SU-DHL-6 (cell line): ENCODE results near the gene CUBN.

Source experiments
- H2AFZ ChIP-seq: fragments of 200-600 bp; sonication (generic); 2 replicates; pipeline ENCODE4 v1.6.1; 2014; ENCODE audit warnings: low read depth, mild to moderate bottlenecking, moderate library complexity, mixed read lengths, antibody characterized with exemption, low read length; ENCODE audit not compliant: severe bottlenecking
- H3F3A ChIP-seq: fragments of 200-600 bp; shearing (Covaris generic); 2 replicates; pipeline ENCODE4 v1.6.0; 2016; ENCODE audit warnings: antibody characterized with exemption, mild to moderate bottlenecking; ENCODE audit not compliant: insufficient read depth
- H3K27ac ChIP-seq: fragments of 200-600 bp; sonication (generic); 2 replicates; pipeline ENCODE4 v1.5.1; 2016; ENCODE audit warnings: low read depth, mild to moderate bottlenecking, low read length, moderate library complexity, mixed read lengths
- H3K27me3 ChIP-seq: fragments of 200-600 bp; sonication (generic), shearing (Covaris generic); 2 replicates; pipeline ENCODE4 v1.6.0; 2014; ENCODE audit warnings: mild to moderate bottlenecking, low read length
- H3K36me3 ChIP-seq: fragments of 200-600 bp; sonication (generic); 2 replicates; pipeline ENCODE4 v1.6.1; 2014; ENCODE audit warnings: mild to moderate bottlenecking, low read length, mixed read lengths
- H3K4me2 ChIP-seq: fragments of 300-600, 200-600 bp; shearing (Covaris generic), sonication (generic); 2 replicates; pipeline ENCODE4 v1.6.0; 2014; ENCODE audit warnings: low read length, low read depth, mild to moderate bottlenecking; ENCODE audit not compliant: poor library complexity, severe bottlenecking
- H3K4me3 ChIP-seq: fragments of 200-600 bp; sonication (generic); 2 replicates; pipeline ENCODE4 v1.5.1; 2014; ENCODE audit warnings: antibody characterized with exemption, low read length, mild to moderate bottlenecking, mixed read lengths; ENCODE audit not compliant: insufficient read depth, poor library complexity, severe bottlenecking
- H3K79me2 ChIP-seq: fragments of 200-600 bp; sonication (generic); 2 replicates; pipeline ENCODE4 v1.6.1; 2014; ENCODE audit warnings: mild to moderate bottlenecking, low read length, moderate library complexity; ENCODE audit not compliant: insufficient read depth
- H3K9ac ChIP-seq: fragments of 200-600 bp; sonication (generic); 2 replicates; pipeline ENCODE4 v1.7.0; 2014; ENCODE audit warnings: mild to moderate bottlenecking, low read length
- H3K9me2 ChIP-seq: fragments of 200-600 bp; sonication (generic); replicated peaks from 2 replicates; pipeline ENCODE4 v1.6.1; 2014; ENCODE audit warnings: low read length; ENCODE audit not compliant: insufficient read depth
- H3K9me3 ChIP-seq: fragments of 200-600 bp; sonication (generic); 2 replicates; pipeline ENCODE4 v1.6.1; 2014; ENCODE audit warnings: low read length, mixed read lengths; ENCODE audit not compliant: insufficient read depth
- H4K20me1 ChIP-seq: fragments of 200-600 bp; sonication (generic); 2 replicates; pipeline ENCODE4 v1.6.1; 2014; ENCODE audit warnings: low read depth, mild to moderate bottlenecking, antibody characterized with exemption, low read length, moderate library complexity, mixed read lengths
- EZH2phosphoT487 ChIP-seq: fragments of 200-600 bp; sonication (generic), shearing (Covaris generic); conservative IDR thresholded peaks from 2 replicates; pipeline ENCODE4 v1.6.1; 2018; ENCODE audit warnings: mild to moderate bottlenecking, antibody characterized with exemption, low read length, moderate library complexity, mixed read lengths
- TF ChIP-seq, protein P1 (sequence below): fragments of 200-600 bp; sonication (generic); IDR thresholded peaks from one replicate; pipeline ENCODE4 v1.5.1; 2017; ENCODE audit warnings: antibody characterized with exemption, mild to moderate bottlenecking, low read length, moderate library complexity; ENCODE audit not compliant: insufficient read depth, poor library complexity, severe bottlenecking

The CUBN gene

DNA sequence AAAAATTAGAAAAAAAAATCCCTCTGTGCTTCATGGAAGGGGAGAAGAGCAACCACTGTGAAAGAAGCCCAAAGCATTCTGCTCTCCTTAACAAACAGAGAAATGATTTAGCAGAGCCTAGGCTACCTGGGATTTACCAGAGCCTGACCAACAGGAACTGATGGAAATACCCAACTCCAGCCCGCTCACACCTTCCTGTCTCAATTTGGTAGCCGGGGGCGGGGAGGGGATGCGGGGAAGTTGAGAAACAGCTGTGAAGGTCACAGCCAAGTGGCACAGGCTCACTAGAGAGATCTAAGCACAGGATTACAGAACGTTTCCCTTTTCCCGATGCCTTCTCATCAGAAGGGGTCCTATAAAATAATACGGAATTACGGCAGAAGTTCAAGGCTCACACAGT is 330.0 kb downstream of the CUBN start:
- no peaks in the 10 kb centered on the region for H3K9me2 ChIP-seq
- H3K9ac ChIP-seq, result no peak overlapping the region
- H3F3A ChIP-seq, result no peaks in the 10 kb centered on the region
- H3K27me3 ChIP-seq, result no peaks in the 10 kb centered on the region
- TF ChIP-seq, protein P1, sequence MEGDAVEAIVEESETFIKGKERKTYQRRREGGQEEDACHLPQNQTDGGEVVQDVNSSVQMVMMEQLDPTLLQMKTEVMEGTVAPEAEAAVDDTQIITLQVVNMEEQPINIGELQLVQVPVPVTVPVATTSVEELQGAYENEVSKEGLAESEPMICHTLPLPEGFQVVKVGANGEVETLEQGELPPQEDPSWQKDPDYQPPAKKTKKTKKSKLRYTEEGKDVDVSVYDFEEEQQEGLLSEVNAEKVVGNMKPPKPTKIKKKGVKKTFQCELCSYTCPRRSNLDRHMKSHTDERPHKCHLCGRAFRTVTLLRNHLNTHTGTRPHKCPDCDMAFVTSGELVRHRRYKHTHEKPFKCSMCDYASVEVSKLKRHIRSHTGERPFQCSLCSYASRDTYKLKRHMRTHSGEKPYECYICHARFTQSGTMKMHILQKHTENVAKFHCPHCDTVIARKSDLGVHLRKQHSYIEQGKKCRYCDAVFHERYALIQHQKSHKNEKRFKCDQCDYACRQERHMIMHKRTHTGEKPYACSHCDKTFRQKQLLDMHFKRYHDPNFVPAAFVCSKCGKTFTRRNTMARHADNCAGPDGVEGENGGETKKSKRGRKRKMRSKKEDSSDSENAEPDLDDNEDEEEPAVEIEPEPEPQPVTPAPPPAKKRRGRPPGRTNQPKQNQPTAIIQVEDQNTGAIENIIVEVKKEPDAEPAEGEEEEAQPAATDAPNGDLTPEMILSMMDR, result no peak
- TF ChIP-seq EZH2phosphoT487, result no peak
- peaks cover 83% of the 10 kb centered on the region for H3K79me2 ChIP-seq
- no peak overlapping the region for H3K4me3 ChIP-seq
- H4K20me1 ChIP-seq, result peaks cover 4% of the 10 kb centered on the region; the same call in 1 of the 2 replicates
- H3K27ac ChIP-seq, result no peak overlapping the region
- no peaks in the 10 kb centered on the region for H3K36me3 ChIP-seq
- no peak overlapping the region for H2AFZ ChIP-seq
- no peak overlapping the region for H3K4me2 ChIP-seq
- no peaks in the 10 kb centered on the region for H3K9me3 ChIP-seq

DNA sequence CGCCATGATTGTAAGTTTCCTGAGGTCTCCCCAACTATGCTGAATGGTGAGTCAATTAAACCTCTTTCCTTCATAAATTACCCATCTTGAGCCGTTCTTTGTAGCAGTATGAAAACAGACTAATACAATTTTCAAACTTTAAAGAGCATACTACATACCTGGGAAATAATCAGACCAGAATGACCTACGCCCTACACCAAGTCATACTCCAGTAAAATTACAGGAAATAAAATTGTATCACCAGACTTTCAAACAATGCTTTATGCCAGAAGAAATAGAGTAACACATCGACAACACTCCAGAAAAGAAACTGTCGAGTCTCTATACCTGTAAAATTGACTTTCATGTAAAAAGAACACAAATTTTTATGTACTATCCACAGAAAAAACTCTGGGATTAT is 331.0 kb downstream of the CUBN start:
- peaks cover 77% of the 10 kb centered on the region for H3K79me2 ChIP-seq
- no peaks in the 10 kb centered on the region for H3F3A ChIP-seq
- TF ChIP-seq EZH2phosphoT487, result no peak
- TF ChIP-seq, protein P1, result no peak
- H2AFZ ChIP-seq, result no peak overlapping the region
- no peak overlapping the region for H3K27ac ChIP-seq
- H3K4me3 ChIP-seq, result no peak overlapping the region
- 0 out of 2 replicates have a peak, but pooled peaks cover 3% of the 10 kb centered on the region for H4K20me1 ChIP-seq
- H3K9me2 ChIP-seq, result no peaks in the 10 kb centered on the region
- no peaks in the 10 kb centered on the region for H3K36me3 ChIP-seq
- no peaks in the 10 kb centered on the region for H3K9me3 ChIP-seq
- no peak overlapping the region for H3K4me2 ChIP-seq
- H3K9ac ChIP-seq, result no peak overlapping the region
- H3K27me3 ChIP-seq, result no peaks in the 10 kb centered on the region

DNA sequence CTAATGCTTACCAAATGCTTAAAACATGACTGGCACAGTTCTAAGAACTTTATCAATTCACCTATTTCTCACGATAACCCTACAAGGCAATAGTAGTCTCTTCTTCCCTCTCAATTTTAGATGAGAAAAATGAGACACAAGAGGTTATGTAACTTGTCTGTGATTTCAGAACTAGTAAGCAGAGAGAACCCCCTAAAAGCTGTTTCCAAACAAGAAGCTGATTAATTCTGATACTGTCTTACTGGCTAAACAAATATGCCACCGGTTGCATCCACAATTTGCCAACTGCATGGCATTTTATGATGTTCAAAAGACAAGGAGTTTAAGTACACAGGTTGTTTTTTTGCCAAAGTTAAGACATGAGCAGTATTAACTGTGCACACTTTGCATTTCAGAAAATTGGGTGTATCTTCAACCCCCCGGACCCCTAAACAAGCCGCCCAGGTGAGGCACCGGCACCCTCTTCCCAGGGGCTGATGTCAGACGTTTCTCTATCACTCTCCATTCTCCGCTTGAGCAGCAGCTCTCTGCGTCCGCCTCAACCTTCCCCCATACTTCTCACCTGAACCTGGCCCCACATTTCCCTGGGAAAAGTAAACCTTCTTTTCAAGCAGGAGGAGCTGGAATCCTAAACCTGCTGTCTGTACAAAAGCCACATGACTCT is 334.1 kb downstream of the CUBN start:
- no peaks in the 10 kb centered on the region; the same call in 1 of the 2 replicates for H4K20me1 ChIP-seq
- H3K4me3 ChIP-seq, result no peak overlapping the region
- H3K9me3 ChIP-seq, result no peaks in the 10 kb centered on the region
- no peak overlapping the region for H3K4me2 ChIP-seq
- H2AFZ ChIP-seq, result no peak overlapping the region
- peaks cover 56% of the 10 kb centered on the region for H3K79me2 ChIP-seq
- H3F3A ChIP-seq, result no peaks in the 10 kb centered on the region
- H3K27me3 ChIP-seq, result no peaks in the 10 kb centered on the region
- no peaks in the 10 kb centered on the region for H3K9me2 ChIP-seq
- TF ChIP-seq, protein P1, result no peak
- no peak for TF ChIP-seq EZH2phosphoT487
- no peak overlapping the region for H3K9ac ChIP-seq
- no peak overlapping the region for H3K27ac ChIP-seq
- no peaks in the 10 kb centered on the region for H3K36me3 ChIP-seq
